ENCODE data around the gene LDLRAD4.

- TF ChIP-seq CTCF (IDR thresholded peaks at IDR 0.05), result no peak
- TF ChIP-seq EZH2 (IDR thresholded peaks at IDR 0.05; ENCODE audit: borderline replicate concordance, insufficient read depth, low read depth, low read length, poor library complexity, severe bottlenecking), result no peak
Observed at GRCh38 chr18:13583576-13584550, 365.3 kb downstream of the LDLRAD4 start.
